Mesendoderm (in vitro differentiated cells): ENCODE measurements around the gene FITM2. TPM values are rescaled to one million over a fixed set of nuclear protein-coding genes. Genes with fewer than 3 reads are reported as not detected.

ENCODE experiments used
- small RNA-seq: library from polyadenylated mRNA; stranded (forward); fragments of <200 nt; extraction: miRNeasy Mini kit (QIAGEN cat#:217004); gene quantifications from one replicate; pipeline ENCODE3, GENCODE V24; 2013; ENCODE audit not compliant: insufficient read depth

Gene FITM2

Small RNA genes within 50 kb of the gene (small RNA-seq; reads per million reads assigned to genes)
- not detected for gene RF00019
